Measurements from ENCODE around the gene PALM.

The PALM gene

DNA sequence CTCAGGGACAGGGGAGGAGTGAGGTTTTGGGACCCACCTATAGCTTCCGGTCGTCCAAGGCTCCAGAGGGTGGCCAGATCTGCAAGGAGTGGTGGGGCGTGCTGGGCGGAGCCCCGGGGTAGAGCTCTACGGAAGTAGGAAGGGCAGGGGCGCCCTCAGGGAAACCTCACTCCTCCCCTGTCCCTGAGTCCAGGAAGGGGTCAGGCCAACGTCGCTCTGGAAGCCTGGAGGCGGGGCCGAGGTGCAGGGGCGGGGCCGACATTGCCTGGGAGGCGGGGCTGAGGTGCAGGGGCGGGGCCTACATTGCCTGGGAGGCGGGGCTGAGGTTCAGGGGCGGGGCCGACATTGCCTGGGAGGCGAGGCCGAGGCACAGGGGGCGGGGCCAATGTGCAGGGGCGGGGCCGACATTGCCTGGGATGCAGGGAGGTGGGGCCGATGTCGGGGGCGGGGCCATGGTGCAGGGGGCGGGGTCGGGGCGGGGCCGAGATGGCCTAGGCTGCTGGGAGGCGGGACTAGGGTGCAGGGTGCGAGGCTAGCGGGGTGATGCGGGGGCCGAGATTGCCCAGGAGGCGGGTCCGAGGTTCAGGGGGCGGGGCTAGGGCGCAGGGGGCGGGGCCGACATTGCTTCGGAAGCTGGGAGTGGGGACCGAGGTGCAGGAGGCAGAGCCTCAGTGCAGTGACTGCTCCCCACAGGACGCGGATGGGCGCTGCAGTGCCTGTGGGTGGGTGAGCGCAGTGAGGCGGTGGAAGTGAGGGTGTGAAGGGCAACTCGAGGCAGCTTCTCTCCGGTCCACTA lies 4.9 kb upstream of the PALM start:
- Histone ChIP-seq H3K4me3 (ENCODE audit: low read depth in 1 of 5, low read length in 5 of 5) (peak overlapping the region in 4 of 5 donors; percentile 29 to 57 (median 52)), H3K9ac (ENCODE audit: low read length in 5 of 5) (peak overlapping the region in 1 of 5 donors; percentile 14), H3K9me3 (ENCODE audit: control insufficient read depth in 5 of 5, low read length in 5 of 5) (peaks cover 0 to 3% (median 0%) of the 10 kb centered on the region in 5 donors), H3K36me3 (ENCODE audit: control insufficient read depth in 5 of 5, insufficient read depth in 5 of 5, low read length in 5 of 5) (no peaks in the 10 kb centered on the region), H3K4me1 (ENCODE audit: control insufficient read depth in 5 of 5, insufficient read depth in 5 of 5, low read length in 5 of 5) (peaks cover 0 to 26% (median 20%) of the 10 kb centered on the region in 5 donors), H3K27me3 (ENCODE audit: control insufficient read depth in 5 of 5, insufficient read depth in 4 of 5, low read length in 5 of 5) (no peaks in the 10 kb centered on the region), H3K27ac (ENCODE audit: low read depth, low read length) (no peak overlapping the region)

DNA sequence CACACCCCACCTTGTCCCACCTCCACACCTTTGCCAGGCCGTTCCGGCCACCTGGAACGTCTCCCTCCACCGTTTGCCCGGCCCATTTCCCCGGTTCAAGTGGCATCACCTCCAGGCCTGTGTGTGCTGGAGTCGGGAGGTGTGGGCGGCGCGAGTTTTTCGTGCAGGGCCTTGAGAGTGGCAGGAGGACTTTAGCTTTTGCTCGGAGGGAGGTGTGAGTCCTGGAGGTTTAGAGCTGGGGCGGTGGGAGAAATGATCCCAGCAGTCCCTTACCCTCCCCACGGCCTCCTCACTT lies 4.3 kb upstream of the PALM start:
- H3K27me3 ChIP-seq (ENCODE audit: control insufficient read depth in 5 of 5, insufficient read depth in 4 of 5, low read length in 5 of 5) = no peaks in the 10 kb centered on the region
- no peaks in the 10 kb centered on the region for H3K36me3 ChIP-seq (ENCODE audit: control insufficient read depth in 5 of 5, insufficient read depth in 5 of 5, low read length in 5 of 5)
- no peak overlapping the region for H3K9ac ChIP-seq (ENCODE audit: low read length in 5 of 5)
- peaks cover 0 to 3% (median 0%) of the 10 kb centered on the region in 5 donors for H3K9me3 ChIP-seq (ENCODE audit: control insufficient read depth in 5 of 5, low read length in 5 of 5)
- peaks cover 0 to 26% (median 20%) of the 10 kb centered on the region in 5 donors for H3K4me1 ChIP-seq (ENCODE audit: control insufficient read depth in 5 of 5, insufficient read depth in 5 of 5, low read length in 5 of 5)
- no peak overlapping the region for H3K27ac ChIP-seq (ENCODE audit: low read depth, low read length)
- peak overlapping the region in 3 of 5 donors; percentile 31 to 42 (median 40) for H3K4me3 ChIP-seq (ENCODE audit: low read depth in 1 of 5, low read length in 5 of 5)

DNA sequence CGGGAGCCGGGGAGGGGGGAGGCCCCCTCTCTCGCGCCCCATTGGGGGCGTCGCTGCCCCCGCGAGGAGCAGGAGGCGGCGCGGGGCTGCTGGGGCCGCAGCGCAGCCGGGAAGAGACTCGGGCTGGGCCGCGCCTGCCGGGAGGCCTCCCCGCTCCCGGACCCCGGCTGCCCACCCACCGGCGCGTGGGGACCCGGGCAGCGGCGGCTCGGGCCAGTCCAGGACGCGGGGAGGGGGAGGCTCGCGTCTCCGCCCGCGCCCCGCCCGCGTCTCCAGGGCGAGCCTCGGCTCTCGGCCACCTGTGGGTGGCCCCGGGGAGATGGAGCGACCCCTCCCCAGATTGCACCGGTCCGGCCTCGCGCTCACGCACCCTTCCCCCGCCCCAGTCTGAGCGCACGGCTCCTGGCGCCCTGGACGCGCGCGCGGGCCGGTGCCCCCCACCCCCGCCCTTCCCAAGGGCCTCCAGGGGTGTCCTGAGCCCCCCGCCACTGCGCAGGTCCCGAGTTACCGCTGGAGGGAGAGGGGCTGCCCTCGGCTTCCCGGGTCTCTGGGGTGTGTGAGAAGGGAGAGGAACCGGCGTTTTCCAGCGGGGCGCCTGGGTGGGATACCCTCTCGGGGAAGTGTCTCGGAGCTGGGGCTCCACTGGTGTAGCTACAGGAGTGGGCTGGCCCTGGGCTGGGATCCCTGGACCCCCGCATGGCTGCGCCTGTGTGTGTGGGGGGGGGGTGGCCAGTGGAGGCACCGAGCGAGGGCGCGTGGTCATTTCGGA lies 645 bp downstream of the PALM start:
- Histone ChIP-seq H3K36me3 (ENCODE audit: control insufficient read depth in 5 of 5, insufficient read depth in 5 of 5, low read length in 5 of 5) (peaks cover 0 to 3% (median 0%) of the 10 kb centered on the region in 5 donors), H3K4me1 (ENCODE audit: control insufficient read depth in 5 of 5, insufficient read depth in 5 of 5, low read length in 5 of 5) (peaks cover 0 to 47% (median 40%) of the 10 kb centered on the region in 5 donors), H3K27ac (ENCODE audit: low read depth, low read length) (peak overlapping the region; percentile 87), H3K9ac (ENCODE audit: low read length in 5 of 5) (peak overlapping the region in 4 of 5 donors; percentile 64 to 83 (median 73)), H3K9me3 (ENCODE audit: control insufficient read depth in 5 of 5, low read length in 5 of 5) (peaks cover 0 to 3% (median 0%) of the 10 kb centered on the region in 5 donors), H3K27me3 (ENCODE audit: control insufficient read depth in 5 of 5, insufficient read depth in 4 of 5, low read length in 5 of 5) (no peaks in the 10 kb centered on the region), H3K4me3 (ENCODE audit: low read depth in 1 of 5, low read length in 5 of 5) (peak overlapping the region in 4 of 5 donors; percentile 66 to 79 (median 76))

DNA sequence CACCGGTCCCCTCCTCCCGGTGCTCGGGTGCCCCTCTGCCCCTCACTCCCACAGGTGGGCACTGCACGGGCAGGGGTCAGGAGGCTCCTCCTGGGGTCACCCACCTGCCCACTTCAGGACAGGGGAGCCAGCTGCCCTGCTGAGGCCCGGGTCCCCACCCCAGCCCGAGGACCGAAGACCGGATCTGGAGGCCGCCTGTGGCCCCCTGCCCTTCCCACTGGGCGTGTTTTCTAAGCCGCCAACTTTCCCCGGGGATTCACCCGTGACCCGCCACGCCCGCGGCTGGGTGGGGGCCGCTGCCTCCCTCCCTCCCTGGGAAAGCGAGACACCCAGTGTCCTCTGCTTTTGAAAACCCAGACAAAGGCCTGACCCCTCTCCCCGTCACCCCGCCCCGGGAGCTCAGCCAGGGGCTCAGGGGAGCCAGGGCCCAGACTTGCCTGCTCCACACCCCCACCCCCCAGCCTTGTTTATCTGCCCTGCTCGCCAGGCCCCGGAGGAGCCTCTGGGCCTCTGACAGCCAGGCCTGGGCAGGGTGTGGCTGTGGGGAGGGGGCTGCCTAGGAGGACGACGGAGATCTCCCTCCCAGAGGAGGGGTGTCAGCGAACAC lies 1.3 kb downstream of the PALM start:
- H3K36me3 ChIP-seq (ENCODE audit: control insufficient read depth in 5 of 5, insufficient read depth in 5 of 5, low read length in 5 of 5) = peaks cover 0 to 3% (median 0%) of the 10 kb centered on the region in 5 donors
- peaks cover 0 to 47% (median 39%) of the 10 kb centered on the region in 5 donors for H3K4me1 ChIP-seq (ENCODE audit: control insufficient read depth in 5 of 5, insufficient read depth in 5 of 5, low read length in 5 of 5)
- peaks cover 0 to 3% (median 0%) of the 10 kb centered on the region in 5 donors for H3K9me3 ChIP-seq (ENCODE audit: control insufficient read depth in 5 of 5, low read length in 5 of 5)
- no peaks in the 10 kb centered on the region for H3K27me3 ChIP-seq (ENCODE audit: control insufficient read depth in 5 of 5, insufficient read depth in 4 of 5, low read length in 5 of 5)
- H3K4me3 ChIP-seq (ENCODE audit: low read depth in 1 of 5, low read length in 5 of 5) = peak overlapping the region in 4 of 5 donors; percentile 66 to 79 (median 76)
- peak overlapping the region; percentile 87 for H3K27ac ChIP-seq (ENCODE audit: low read depth, low read length)
- H3K9ac ChIP-seq (ENCODE audit: low read length in 5 of 5) = peak overlapping the region in 4 of 5 donors; percentile 64 to 83 (median 73)

DNA sequence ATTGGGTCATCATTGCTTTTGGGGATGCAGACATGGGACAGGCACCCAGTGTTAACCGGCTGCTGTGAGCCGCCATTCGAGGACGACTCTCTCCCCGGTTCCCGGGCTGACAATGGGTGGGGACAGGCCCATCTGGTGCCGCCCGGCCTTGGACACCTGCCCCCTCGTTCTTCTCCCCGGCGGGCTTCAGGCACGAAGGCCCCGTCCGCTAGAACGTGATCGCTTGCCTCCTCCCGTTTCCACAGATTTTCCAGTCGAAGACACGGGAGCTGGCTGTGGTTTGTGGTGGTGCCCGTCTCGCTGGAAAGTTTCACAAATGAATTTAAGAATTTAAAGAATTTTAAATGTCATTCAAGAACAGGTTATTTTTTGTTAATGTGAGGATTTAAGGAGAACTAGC lies 2.0 kb downstream of the PALM start:
- peak overlapping the region in 2 of 5 donors; percentile 34 to 73 for H3K4me3 ChIP-seq (ENCODE audit: low read depth in 1 of 5, low read length in 5 of 5)
- H3K36me3 ChIP-seq (ENCODE audit: control insufficient read depth in 5 of 5, insufficient read depth in 5 of 5, low read length in 5 of 5) = peaks cover 0 to 9% (median 6%) of the 10 kb centered on the region in 5 donors
- H3K27me3 ChIP-seq (ENCODE audit: control insufficient read depth in 5 of 5, insufficient read depth in 4 of 5, low read length in 5 of 5) = no peaks in the 10 kb centered on the region
- H3K4me1 ChIP-seq (ENCODE audit: control insufficient read depth in 5 of 5, insufficient read depth in 5 of 5, low read length in 5 of 5) = peaks cover 0 to 50% (median 39%) of the 10 kb centered on the region in 5 donors
- peak overlapping the region in 2 of 5 donors; percentile 38 for H3K9ac ChIP-seq (ENCODE audit: low read length in 5 of 5)
- H3K27ac ChIP-seq (ENCODE audit: low read depth, low read length) = peak overlapping the region; percentile 87
- H3K9me3 ChIP-seq (ENCODE audit: control insufficient read depth in 5 of 5, low read length in 5 of 5) = peaks cover 0 to 9% (median 5%) of the 10 kb centered on the region in 5 donors

DNA sequence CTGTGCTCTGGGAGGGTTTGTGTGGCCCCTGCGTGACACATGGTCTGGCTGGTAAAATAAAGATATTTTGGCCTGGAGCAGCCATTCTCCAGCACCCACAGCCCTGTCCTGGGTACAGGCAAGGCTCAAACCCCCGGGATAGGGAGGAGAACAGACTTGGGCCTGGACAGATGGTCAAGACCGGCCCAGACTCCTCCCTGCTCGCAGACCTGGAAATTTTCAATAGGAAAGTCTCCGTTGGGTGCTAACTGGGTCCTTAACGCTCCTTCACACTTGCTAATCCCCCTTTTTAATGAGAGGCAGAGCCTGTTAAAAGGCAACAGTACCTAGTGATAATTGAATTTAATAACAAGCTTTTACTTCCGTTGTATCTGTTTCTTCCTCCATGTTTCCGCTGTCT lies 2.5 kb downstream of the PALM start:
- H3K4me3 ChIP-seq (ENCODE audit: low read depth in 1 of 5, low read length in 5 of 5) = no peak overlapping the region
- H3K27me3 ChIP-seq (ENCODE audit: control insufficient read depth in 5 of 5, insufficient read depth in 4 of 5, low read length in 5 of 5) = no peaks in the 10 kb centered on the region

DNA sequence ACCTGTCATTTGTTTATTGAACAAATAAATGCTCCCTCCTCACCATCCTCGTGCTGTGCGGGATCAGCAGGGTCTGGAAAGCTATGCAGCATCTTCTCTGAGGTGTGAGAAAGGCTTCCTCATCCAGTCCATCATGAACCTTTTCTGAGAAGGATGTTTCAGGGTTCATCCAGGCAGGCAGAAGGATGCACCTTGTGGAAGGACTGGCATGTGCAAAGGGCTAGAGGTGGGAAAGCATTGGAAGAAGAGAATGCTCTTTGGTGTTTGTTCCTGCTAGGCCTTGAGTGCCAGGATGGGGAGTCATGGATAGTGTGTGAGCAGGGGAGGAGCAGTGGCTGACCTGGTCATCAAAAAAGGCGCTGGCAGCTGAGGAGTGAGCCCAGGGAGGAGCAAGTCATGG lies 6.6 kb downstream of the PALM start:
- H3K9ac ChIP-seq (ENCODE audit: low read length in 5 of 5) = no peak overlapping the region
- peaks cover 3 to 51% (median 38%) of the 10 kb centered on the region in 5 donors for H3K4me1 ChIP-seq (ENCODE audit: control insufficient read depth in 5 of 5, insufficient read depth in 5 of 5, low read length in 5 of 5)
- peaks cover 0 to 6% (median 5%) of the 10 kb centered on the region in 5 donors for H3K9me3 ChIP-seq (ENCODE audit: control insufficient read depth in 5 of 5, low read length in 5 of 5)
- peaks cover 0 to 9% (median 6%) of the 10 kb centered on the region in 5 donors for H3K36me3 ChIP-seq (ENCODE audit: control insufficient read depth in 5 of 5, insufficient read depth in 5 of 5, low read length in 5 of 5)
- H3K27me3 ChIP-seq (ENCODE audit: control insufficient read depth in 5 of 5, insufficient read depth in 4 of 5, low read length in 5 of 5) = no peaks in the 10 kb centered on the region
- no peak overlapping the region for H3K4me3 ChIP-seq (ENCODE audit: low read depth in 1 of 5, low read length in 5 of 5)
- H3K27ac ChIP-seq (ENCODE audit: low read depth, low read length) = no peak overlapping the region

More for the DNA sequence above, 2.5 kb downstream of the PALM start:
- Histone ChIP-seq H3K4me1 (ENCODE audit: control insufficient read depth in 5 of 5, insufficient read depth in 5 of 5, low read length in 5 of 5) (peaks cover 0 to 52% (median 39%) of the 10 kb centered on the region in 5 donors), H3K36me3 (ENCODE audit: control insufficient read depth in 5 of 5, insufficient read depth in 5 of 5, low read length in 5 of 5) (peaks cover 0 to 9% (median 6%) of the 10 kb centered on the region in 5 donors), H3K9me3 (ENCODE audit: control insufficient read depth in 5 of 5, low read length in 5 of 5) (peaks cover 0 to 9% (median 5%) of the 10 kb centered on the region in 5 donors), H3K27ac (ENCODE audit: low read depth, low read length) (peak overlapping the region; percentile 87), H3K9ac (ENCODE audit: low read length in 5 of 5) (peak overlapping the region in 2 of 5 donors; percentile 2 to 38)

DNA sequence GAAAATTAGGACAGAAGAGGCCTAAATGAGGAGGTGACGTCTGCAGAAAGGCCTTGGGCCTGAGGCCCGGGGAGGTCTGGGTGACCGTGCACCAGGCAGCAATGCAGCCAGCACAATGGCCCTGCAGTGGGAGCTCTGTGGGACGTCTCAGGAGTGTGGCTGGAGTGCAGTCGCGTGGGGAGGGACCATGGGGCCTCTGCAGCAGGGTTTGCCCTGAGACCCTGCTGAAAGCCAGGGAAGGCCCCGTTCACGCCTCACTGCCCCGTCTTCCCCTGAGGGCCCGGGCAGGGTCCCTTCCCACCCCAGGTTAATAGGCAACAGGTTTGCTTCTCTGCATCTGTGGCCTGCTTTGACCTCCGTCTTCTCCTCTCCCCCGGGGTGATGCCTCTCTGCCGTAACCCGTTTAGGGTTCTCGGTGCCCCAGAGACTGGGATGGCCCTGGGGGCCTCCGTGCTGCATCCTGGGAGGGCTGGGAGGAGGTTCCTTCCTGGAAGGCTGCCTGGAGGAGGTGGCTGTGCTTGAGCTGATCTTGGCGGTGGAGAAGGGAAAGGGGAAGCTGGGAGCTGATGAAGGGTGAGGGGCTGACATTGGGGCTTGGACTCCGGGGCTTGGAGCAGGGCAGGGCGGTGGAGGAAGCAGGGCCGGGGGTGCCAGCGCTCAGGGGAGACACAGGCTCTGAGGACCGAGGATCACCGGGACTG lies 9.7 kb downstream of the PALM start:
- H3K9me3 ChIP-seq (ENCODE audit: control insufficient read depth in 5 of 5, low read length in 5 of 5) = peaks cover 0 to 6% (median 5%) of the 10 kb centered on the region in 5 donors
- H3K27ac ChIP-seq (ENCODE audit: low read depth, low read length) = peak overlapping the region; percentile 17
- H3K36me3 ChIP-seq (ENCODE audit: control insufficient read depth in 5 of 5, insufficient read depth in 5 of 5, low read length in 5 of 5) = peaks cover 0 to 9% (median 5%) of the 10 kb centered on the region in 5 donors
- H3K27me3 ChIP-seq (ENCODE audit: control insufficient read depth in 5 of 5, insufficient read depth in 4 of 5, low read length in 5 of 5) = no peaks in the 10 kb centered on the region
- H3K9ac ChIP-seq (ENCODE audit: low read length in 5 of 5) = peak overlapping the region in 1 of 5 donors; percentile 20
- peaks cover 3 to 38% (median 28%) of the 10 kb centered on the region in 5 donors for H3K4me1 ChIP-seq (ENCODE audit: control insufficient read depth in 5 of 5, insufficient read depth in 5 of 5, low read length in 5 of 5)
- no peak overlapping the region for H3K4me3 ChIP-seq (ENCODE audit: low read depth in 1 of 5, low read length in 5 of 5)

DNA sequence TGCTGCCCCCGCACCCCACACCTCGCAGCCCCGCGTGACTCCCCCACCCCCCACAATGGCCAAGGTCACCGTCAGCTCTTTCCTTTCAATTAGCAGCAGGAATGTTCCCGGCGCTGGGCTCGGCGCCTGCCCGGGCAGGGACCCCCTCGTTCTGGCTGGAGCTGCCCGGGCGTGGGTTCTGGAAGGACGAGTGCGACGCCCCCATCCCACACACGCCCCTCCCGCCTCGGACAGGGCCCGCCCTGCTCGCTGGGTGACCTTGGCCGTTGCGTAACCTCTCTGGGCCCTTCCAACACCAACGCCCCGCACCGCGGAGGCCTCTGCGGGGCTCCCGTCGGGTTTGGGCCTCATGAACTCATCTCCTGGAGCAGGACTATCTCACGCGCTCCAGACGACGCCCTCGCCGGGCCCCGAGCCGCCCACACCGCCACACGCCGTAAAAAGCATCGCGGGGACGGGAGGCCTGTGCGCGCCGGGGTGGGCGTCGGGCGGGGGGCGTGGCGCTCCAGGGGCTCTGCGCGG lies 10.3 kb downstream of the PALM start:
- H3K4me1 ChIP-seq (ENCODE audit: control insufficient read depth in 5 of 5, insufficient read depth in 5 of 5, low read length in 5 of 5) = peaks cover 3 to 38% (median 28%) of the 10 kb centered on the region in 5 donors
- peaks cover 0 to 9% (median 5%) of the 10 kb centered on the region in 5 donors for H3K36me3 ChIP-seq (ENCODE audit: control insufficient read depth in 5 of 5, insufficient read depth in 5 of 5, low read length in 5 of 5)
- no peak overlapping the region for H3K9ac ChIP-seq (ENCODE audit: low read length in 5 of 5)
- H3K27me3 ChIP-seq (ENCODE audit: control insufficient read depth in 5 of 5, insufficient read depth in 4 of 5, low read length in 5 of 5) = no peaks in the 10 kb centered on the region
- peak overlapping the region; percentile 17 for H3K27ac ChIP-seq (ENCODE audit: low read depth, low read length)
- H3K4me3 ChIP-seq (ENCODE audit: low read depth in 1 of 5, low read length in 5 of 5) = no peak overlapping the region
- H3K9me3 ChIP-seq (ENCODE audit: control insufficient read depth in 5 of 5, low read length in 5 of 5) = peaks cover 0 to 6% (median 5%) of the 10 kb centered on the region in 5 donors
